Pancreas (tissue), 10 donors: Measurements from ENCODE around the gene CLDN6. TPM values are rescaled to one million over a fixed set of nuclear protein-coding genes. Genes with fewer than 3 reads are reported as not detected.

Experiments used
- ATAC-seq, 4 donors: fragments of 200-7000 bp; cut with Tn5 transposase; one replicate each; pipeline versions ENCODE4 v1.8.0 to v1.9.1; 2020; ENCODE audit warnings: mild to moderate bottlenecking in 4 of 4, moderate library complexity in 4 of 4
- DNase-seq, 6 donors: peaks; one replicate each; pipeline ENCODE4 v3.0.0-alpha.2; 2020
- FAIRE-seq: peaks from 2 replicates; lab custom pipeline; 2012; peaks lifted over from hg19 to GRCh38; lab: Jason Lieb, UNC
- H3K27ac ChIP-seq, 4 donors: fragments of 200-600 bp; sonication (generic); 1 replicate in 3 of 4; 2 replicates in 1 of 4; pipeline versions ENCODE4 v1.5.0 to v1.8.0; 2020
- H3K27me3 ChIP-seq, 4 donors: fragments of 200-600 bp; one replicate each; pipeline ENCODE4 v1.8.0; 2021
- H3K36me3 ChIP-seq, 3 donors: fragments of 200-600 bp; sonication (generic) in 1 of 3; one replicate each; pipeline versions ENCODE4 v1.5.0 to v1.8.0; 2020 to 2021
- H3K4me1 ChIP-seq, 3 donors: fragments of 200-600 bp; one replicate each; pipeline ENCODE4 v1.8.0; 2021
- H3K4me3 ChIP-seq, 4 donors: fragments of 200-600 bp; sonication (generic) in 2 of 4; one replicate each; pipeline versions ENCODE4 v1.5.0 to v1.8.0; 2020 to 2021
- H3K9me3 ChIP-seq, 4 donors: fragments of 200-600 bp; one replicate each; pipeline ENCODE4 v1.8.0; 2021
- WGBS, 2 donors: extraction: QIAGEN DNeasy Blood & Tissue Kit; methylation state at CpG; one replicate each; pipeline ENCODE4 v1.1.7; 2013; 5-methylcytosine and 5-hydroxymethylcytosine counted together
- intact Hi-C, 3 donors: fragments of 100-400 bp; cut with DNase I; formaldehyde crosslinking; loops; one replicate each; pipeline versions ENCODE4 v1.11.1 to v1.14.2; 2022
- polyA plus RNA-seq, 2 donors: library from polyadenylated mRNA; stranded (reverse); fragments of 200-250 nt; gene quantifications; one replicate each; pipeline ENCODE4 v1.2.3, GENCODE V29; 2013
- total RNA-seq, 6 donors: library from RNA; stranded (reverse); fragmentation: NEBNext Ultra II Directional in 4 of 6; extraction: Animal tissue kit (Norgen Biotek cat#: 25700) in 4 of 6; gene quantifications; one replicate each; pipeline versions ENCODE4 v1.2.1 to v1.2.4, GENCODE V29; 2021 to 2023
- TF ChIP-seq, protein P1 (sequence below), 4 donors: fragments of 200-600 bp; sonication (generic) in 3 of 4; IDR thresholded peaks; one replicate each; pipeline versions ENCODE4 v1.5.0 to v1.8.0; 2021; ENCODE audit warnings: antibody characterized with exemption in 4 of 4
- donor health status: healthy with polysubstance abuse.
- donor health status: DM: no; HTN: no; CAD: no; lungs with moderate emphysema.
- donor health status: DM: no; HTN: no; CAD: no.
- donor health status: control.
- donor health status: control.
- donor health status: Bipolar disorder and iron deficiency.
- donor health status: DM: yes; HTN: yes; CAD: no.
- donor health status: DM: no; HTN: no; CAD: no.
- donor health status: DM: no; HTN: no; CAD: no.
- donor health status: DM: yes; HTN: yes; CAD: no.

Gene CLDN6
- total and polyA plus RNA-seq, 8 donors = 0.12 to 5.1 (median 0.73) TPM

GRCh38 chr16:2981899-2982250, 36.1 kb downstream of the CLDN6 start:
- no peaks in the 10 kb centered on the region for H3K9me3 ChIP-seq
- H3K36me3 ChIP-seq = no peaks in the 10 kb centered on the region
- H3K27me3 ChIP-seq = no peaks in the 10 kb centered on the region
- TF ChIP-seq, protein P1, sequence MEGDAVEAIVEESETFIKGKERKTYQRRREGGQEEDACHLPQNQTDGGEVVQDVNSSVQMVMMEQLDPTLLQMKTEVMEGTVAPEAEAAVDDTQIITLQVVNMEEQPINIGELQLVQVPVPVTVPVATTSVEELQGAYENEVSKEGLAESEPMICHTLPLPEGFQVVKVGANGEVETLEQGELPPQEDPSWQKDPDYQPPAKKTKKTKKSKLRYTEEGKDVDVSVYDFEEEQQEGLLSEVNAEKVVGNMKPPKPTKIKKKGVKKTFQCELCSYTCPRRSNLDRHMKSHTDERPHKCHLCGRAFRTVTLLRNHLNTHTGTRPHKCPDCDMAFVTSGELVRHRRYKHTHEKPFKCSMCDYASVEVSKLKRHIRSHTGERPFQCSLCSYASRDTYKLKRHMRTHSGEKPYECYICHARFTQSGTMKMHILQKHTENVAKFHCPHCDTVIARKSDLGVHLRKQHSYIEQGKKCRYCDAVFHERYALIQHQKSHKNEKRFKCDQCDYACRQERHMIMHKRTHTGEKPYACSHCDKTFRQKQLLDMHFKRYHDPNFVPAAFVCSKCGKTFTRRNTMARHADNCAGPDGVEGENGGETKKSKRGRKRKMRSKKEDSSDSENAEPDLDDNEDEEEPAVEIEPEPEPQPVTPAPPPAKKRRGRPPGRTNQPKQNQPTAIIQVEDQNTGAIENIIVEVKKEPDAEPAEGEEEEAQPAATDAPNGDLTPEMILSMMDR (IDR thresholded peaks at IDR 0.05) = no peak
- peak in 2 of 6 donors; percentile 41 to 55 for DNase-seq
- no peak overlapping the region for H3K4me3 ChIP-seq
- no peak for ATAC-seq
- H3K27ac ChIP-seq = no peak overlapping the region
- H3K4me1 ChIP-seq = peaks cover 26 to 59% (median 27%) of the 10 kb centered on the region in 3 donors
- WGBS, 2 donors = 76 to 79% methylated on average over 4 of the region's 4 CpGs
- intact Hi-C loops = loop anchor here in 1 of 3 donors (5.0 kb wide), 1 partner anchor 60 kb away; no protein-coding TSS in a partner anchor
- no peak for FAIRE-seq

- Histone ChIP-seq H3K9me3 (no peaks in the 10 kb centered on the region), H3K27me3 (no peaks in the 10 kb centered on the region), H3K36me3 (no peaks in the 10 kb centered on the region), H3K27ac (no peak overlapping the region), H3K4me3 (peak overlapping the region in 2 of 4 donors; percentile 73 to 79), H3K4me1 (peaks cover 31 to 62% (median 31%) of the 10 kb centered on the region in 3 donors)
- 54 to 60% methylated on average over 33 of the region's 33 CpGs for WGBS, 2 donors
- TF ChIP-seq, protein P1 (IDR thresholded peaks at IDR 0.05) = no peak
- intact Hi-C loops = loop anchor here in 1 of 3 donors (5.0 kb wide), 1 partner anchor 59 kb away; no protein-coding TSS in a partner anchor
- ATAC-seq (no peak), FAIRE-seq (no peak), DNase-seq (peak in 2 of 6 donors; percentile 40 to 51)
Observed at GRCh38 chr16:2981177-2981898, 36.6 kb downstream of the CLDN6 start.

DNA sequence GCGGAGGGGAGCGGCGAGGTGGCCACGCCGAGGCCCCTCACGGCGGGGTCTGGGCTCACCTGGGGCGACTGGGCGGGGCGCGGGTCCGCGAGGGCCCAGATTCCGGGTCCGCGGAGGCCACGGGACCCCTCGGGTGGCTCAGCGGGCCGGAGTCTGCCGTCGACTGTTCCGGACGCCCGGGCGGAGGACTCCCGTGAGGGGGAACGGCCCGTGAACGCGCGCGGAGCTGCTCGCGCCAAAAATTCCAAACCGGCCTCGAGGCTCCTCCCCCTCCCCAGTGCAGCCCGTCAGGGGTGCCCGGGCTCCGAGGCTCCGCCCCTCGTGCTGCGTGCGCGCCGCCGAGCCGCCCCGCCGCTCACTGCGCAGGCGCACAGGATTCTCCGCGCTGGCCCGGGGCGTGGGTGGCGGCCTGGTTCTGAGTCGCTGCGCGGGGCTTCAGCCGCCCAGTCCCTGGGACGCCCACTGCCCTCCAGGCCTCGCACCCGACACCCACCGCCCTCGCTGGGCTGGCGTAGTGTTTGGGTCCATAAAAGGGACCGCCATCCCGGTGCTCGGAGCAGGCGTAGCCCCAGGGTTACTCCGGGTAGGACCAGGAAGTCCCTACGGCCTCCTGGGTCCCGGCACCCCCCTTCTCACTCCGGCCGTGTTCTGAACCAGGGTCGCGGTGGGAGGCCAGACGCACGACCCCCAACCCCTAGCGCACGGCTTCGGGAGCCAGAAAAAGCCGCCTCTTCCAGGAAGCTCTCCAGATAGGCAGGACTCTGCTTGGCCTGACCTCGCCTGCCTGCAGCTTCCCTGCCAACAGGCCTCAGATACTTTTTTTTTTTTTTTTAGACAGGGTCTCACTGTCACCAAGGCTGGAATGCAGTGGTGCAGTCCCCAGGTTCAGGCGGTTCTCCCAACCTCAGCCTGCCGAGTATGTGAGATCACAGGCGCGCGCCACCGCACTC, 37.5 kb downstream of the CLDN6 start, which contains the start of gene PKMYT1:
TSS of gene PKMYT1 (minus strand) at position 220 of the 950 bp plus-strand sequence. CDS start 789 bp downstream, outside the sequence.
- ATAC-seq (peak; percentile 84 to 92 (median 90)), DNase-seq (peak; percentile 87 to 99 (median 94)), FAIRE-seq (no peak)
- peak within 1 kb of the TSS; percentile 79 to 88 (median 84) for H3K27ac ChIP-seq
- no peaks in the 10 kb centered on the region for H3K9me3 ChIP-seq
- H3K27me3 ChIP-seq = no peaks in the 10 kb centered on the region
- intact Hi-C loops = loop anchor here in 1 of 3 donors (5.0 kb wide), 1 partner anchor 58 kb away; no protein-coding TSS in a partner anchor
- WGBS, 2 donors = 6 to 8% methylated on average over 54 to 91 of the region's 91 CpGs
- H3K4me3 ChIP-seq = peak within 1 kb of the TSS; percentile 42 to 79 (median 71)
- no peaks in the 10 kb centered on the region for H3K36me3 ChIP-seq
- peaks cover 23 to 54% (median 30%) of the 10 kb centered on the region in 3 donors for H3K4me1 ChIP-seq
- TF ChIP-seq, protein P1 (IDR thresholded peaks at IDR 0.05) = no peak

- H3K36me3 ChIP-seq = no peaks in the 10 kb centered on the region
- 5 to 6% methylated on average over 37 to 43 of the region's 43 CpGs for WGBS, 2 donors
- H3K4me1 ChIP-seq = peaks cover 16 to 46% (median 22%) of the 10 kb centered on the region in 3 donors
- H3K27me3 ChIP-seq = no peaks in the 10 kb centered on the region
- DNase-seq = peak in 1 of 6 donors; percentile 85
- intact Hi-C loops = loop anchor here in 1 of 3 donors (5.0 kb wide), 1 partner anchor 57 kb away; no protein-coding TSS in a partner anchor
- TF ChIP-seq, protein P1 (IDR thresholded peaks at IDR 0.05) = no peak
- FAIRE-seq = no peak
- ATAC-seq = no peak
- no peak overlapping the region for H3K27ac ChIP-seq
- no peaks in the 10 kb centered on the region for H3K9me3 ChIP-seq
- peak overlapping the region; percentile 42 to 79 (median 71) for H3K4me3 ChIP-seq
Observed at GRCh38 chr16:2979669-2980226, 38.2 kb downstream of the CLDN6 start.
